ENCODE results near the gene PDE6A.

PDE6A gene

GRCh38 chr5:149944666-149945065 is at the start of gene PDE6A:
TSS of gene PDE6A (minus strand) at chr5:149944793. CDS start at chr5:149944673, 120 bp downstream.
- no peak for DNase-seq (ENCODE audit: low spot score)

- DNase-seq (ENCODE audit: low spot score): no peak
These were observed 48.9 kb upstream of the PDE6A start for GRCh38 chr5:149993471-149993870.

GRCh38 chr5:149990518-149991376 is 46.2 kb upstream of the PDE6A start:
- DNase-seq (ENCODE audit: low spot score): peak; percentile 94

GRCh38 chr5:149988126-149988525 is 43.5 kb upstream of the PDE6A start:
- DNase-seq (ENCODE audit: low spot score): no peak

GRCh38 chr5:149982505-149982904 is 37.9 kb upstream of the PDE6A start:
- DNase-seq (ENCODE audit: low spot score): no peak

GRCh38 chr5:149981206-149981605 is 36.6 kb upstream of the PDE6A start:
- DNase-seq (ENCODE audit: low spot score): no peak

- DNase-seq (ENCODE audit: low spot score): no peak
These were observed 35.3 kb upstream of the PDE6A start for GRCh38 chr5:149979896-149980295.

- no peak for DNase-seq (ENCODE audit: low spot score)
These were observed 30.8 kb upstream of the PDE6A start for GRCh38 chr5:149975409-149975808.

GRCh38 chr5:149969181-149969930 is 24.8 kb upstream of the PDE6A start:
- DNase-seq (ENCODE audit: low spot score): peak; percentile 87

GRCh38 chr5:149966946-149967345 is 22.4 kb upstream of the PDE6A start:
- no peak for DNase-seq (ENCODE audit: low spot score)

- no peak for DNase-seq (ENCODE audit: low spot score)
These were observed 19.1 kb upstream of the PDE6A start for GRCh38 chr5:149963729-149964128.

- DNase-seq (ENCODE audit: low spot score): no peak
These were observed 18.2 kb upstream of the PDE6A start for GRCh38 chr5:149962601-149963300.

GRCh38 chr5:149961957-149962409 is 17.4 kb upstream of the PDE6A start:
- peak; percentile 81 for DNase-seq (ENCODE audit: low spot score)

GRCh38 chr5:149961186-149961685 is 16.6 kb upstream of the PDE6A start:
- DNase-seq (ENCODE audit: low spot score): peak; percentile 48

- peak; percentile 99 for DNase-seq (ENCODE audit: low spot score)
These were observed 15.9 kb upstream of the PDE6A start, which contains the start of gene SLC26A2 for GRCh38 chr5:149960272-149961185. TSS of gene SLC26A2 (plus strand) at chr5:149960758. CDS start at chr5:149977653, 16,895 bp downstream.

GRCh38 chr5:149959406-149960236 is 15.0 kb upstream of the PDE6A start:
- peak; percentile 50 for DNase-seq (ENCODE audit: low spot score)

- no peak for DNase-seq (ENCODE audit: low spot score)
These were observed 13.3 kb upstream of the PDE6A start for GRCh38 chr5:149957855-149958254.

GRCh38 chr5:149956685-149957084 is 12.1 kb upstream of the PDE6A start:
- no peak for DNase-seq (ENCODE audit: low spot score)

GRCh38 chr5:149954798-149955197 is 10.2 kb upstream of the PDE6A start:
- no peak for DNase-seq (ENCODE audit: low spot score)
